ENCODE measurements around the gene C2CD3. TPM values are rescaled to one million over a fixed set of nuclear protein-coding genes. Genes with fewer than 3 reads are reported as not detected.
A peak's percentile ranks its signal among the peaks of the same experiment; 100 is the strongest.

Gene C2CD3
- total and polyA plus RNA-seq, 9 of the 15 experiments (the other 6 are each of a cell fraction or from before 2014, with no cell fraction given), result 4.4 to 20.2 (median 15.4) TPM

DNA sequence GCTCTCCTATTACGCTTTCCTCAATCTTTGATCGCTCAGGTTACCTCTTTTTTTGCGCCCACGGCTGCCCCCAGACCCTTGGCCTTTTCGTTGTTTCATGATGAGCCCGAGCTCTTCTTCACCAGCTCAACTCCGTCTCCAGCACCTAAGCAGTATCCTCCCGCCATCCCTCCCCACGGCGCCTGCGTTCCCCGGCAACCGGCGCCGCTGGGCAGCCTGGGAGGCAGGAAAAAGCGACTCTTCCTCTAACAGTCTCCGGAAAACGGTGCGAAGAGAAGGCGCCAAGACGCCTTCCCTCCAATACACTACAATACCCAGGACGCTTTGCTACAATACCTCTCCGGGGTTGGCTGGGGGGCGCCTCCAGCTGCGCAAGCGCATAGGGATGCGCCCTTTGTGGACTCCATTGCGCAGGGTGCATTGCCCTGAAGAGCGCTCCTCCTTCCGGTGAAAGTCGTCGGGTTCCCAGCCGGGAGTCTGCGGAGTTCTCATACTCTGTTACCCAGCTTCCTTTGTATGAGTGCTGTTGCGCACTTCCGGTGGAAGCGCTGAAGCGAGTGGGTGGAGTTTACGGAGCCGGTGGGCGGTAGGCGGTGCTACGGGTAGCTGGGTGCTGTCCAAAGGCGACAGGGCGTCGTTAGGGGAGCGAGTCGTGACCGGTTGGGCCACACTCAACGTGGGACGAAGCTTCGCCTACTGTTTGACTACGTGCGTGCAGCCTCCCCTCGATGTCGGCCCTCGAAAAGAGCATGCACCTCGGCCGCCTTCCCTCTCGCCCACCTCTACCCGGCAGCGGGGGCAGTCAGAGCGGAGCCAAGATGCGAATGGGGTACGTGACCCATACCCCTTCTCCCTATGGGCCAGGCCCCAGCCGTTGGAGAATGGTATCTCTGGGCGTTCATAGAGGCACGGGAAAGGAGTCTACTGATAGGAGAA is at the start of gene C2CD3, which contains the start of gene PPME1 (continued):
- TF ChIP-seq, protein P1, sequence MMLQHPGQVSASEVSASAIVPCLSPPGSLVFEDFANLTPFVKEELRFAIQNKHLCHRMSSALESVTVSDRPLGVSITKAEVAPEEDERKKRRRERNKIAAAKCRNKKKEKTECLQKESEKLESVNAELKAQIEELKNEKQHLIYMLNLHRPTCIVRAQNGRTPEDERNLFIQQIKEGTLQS (IDR thresholded peaks at IDR 0.05), result no peak
- TF ChIP-seq, protein P1 (CRISPR knock-in tag; conservative IDR thresholded peaks at IDR 0.05), result no peak; the same call in 1 of the 2 replicates
- TF ChIP-seq TAF9B (IDR thresholded peaks at IDR 0.05; ENCODE audit: partially characterized antibody), result peak; percentile 52
- TF ChIP-seq CBX3 (IDR thresholded peaks at IDR 0.05; ENCODE audit: borderline replicate concordance in 1 of 2, low read length in 2 of 2), result peak in 1 of 2 experiments; percentile 73; a peak in 2 of 3 replicates
- no peak for TF ChIP-seq HMGN3 (IDR thresholded peaks at IDR 0.05; ENCODE audit: borderline replicate concordance, extremely low read depth, insufficient read length, low read depth, low read length)
- TF ChIP-seq SUPT5H (IDR thresholded peaks at IDR 0.05), result peak; percentile 93
- TF ChIP-seq, protein P2, sequence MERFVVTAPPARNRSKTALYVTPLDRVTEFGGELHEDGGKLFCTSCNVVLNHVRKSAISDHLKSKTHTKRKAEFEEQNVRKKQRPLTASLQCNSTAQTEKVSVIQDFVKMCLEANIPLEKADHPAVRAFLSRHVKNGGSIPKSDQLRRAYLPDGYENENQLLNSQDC (CRISPR knock-in tag; IDR thresholded peaks at IDR 0.05), result no peak
- TF ChIP-seq ZBED1 (IDR thresholded peaks at IDR 0.05), result peak; percentile 86; the same call in 1 of the 2 replicates
- TF ChIP-seq CXXC5 (CRISPR knock-in tag; IDR thresholded peaks at IDR 0.05), result peak; percentile 82
- TF ChIP-seq BCOR (IDR thresholded peaks at IDR 0.05), result no peak
- no peak; the same call in 1 of the 2 replicates for TF ChIP-seq ZBTB9 (CRISPR knock-in tag; IDR thresholded peaks at IDR 0.05)
- no peak for TF ChIP-seq ZNF274 (IDR thresholded peaks at IDR 0.05; ENCODE audit: borderline replicate concordance, low read depth, low read length)
- TF ChIP-seq PHTF2 (CRISPR knock-in tag; IDR thresholded peaks at IDR 0.05), result no peak
- TF ChIP-seq MAFK (IDR thresholded peaks at IDR 0.05; ENCODE audit: low read length), result no peak
- no peak for TF ChIP-seq ZFP30 (CRISPR knock-in tag; IDR thresholded peaks at IDR 0.05; ENCODE audit: borderline replicate concordance)
- TF ChIP-seq HOMEZ (CRISPR knock-in tag; IDR thresholded peaks at IDR 0.05), result no peak
- TF ChIP-seq NFE2 (IDR thresholded peaks at IDR 0.05; ENCODE audit: low read depth), result no peak
- TF ChIP-seq, protein P3, sequence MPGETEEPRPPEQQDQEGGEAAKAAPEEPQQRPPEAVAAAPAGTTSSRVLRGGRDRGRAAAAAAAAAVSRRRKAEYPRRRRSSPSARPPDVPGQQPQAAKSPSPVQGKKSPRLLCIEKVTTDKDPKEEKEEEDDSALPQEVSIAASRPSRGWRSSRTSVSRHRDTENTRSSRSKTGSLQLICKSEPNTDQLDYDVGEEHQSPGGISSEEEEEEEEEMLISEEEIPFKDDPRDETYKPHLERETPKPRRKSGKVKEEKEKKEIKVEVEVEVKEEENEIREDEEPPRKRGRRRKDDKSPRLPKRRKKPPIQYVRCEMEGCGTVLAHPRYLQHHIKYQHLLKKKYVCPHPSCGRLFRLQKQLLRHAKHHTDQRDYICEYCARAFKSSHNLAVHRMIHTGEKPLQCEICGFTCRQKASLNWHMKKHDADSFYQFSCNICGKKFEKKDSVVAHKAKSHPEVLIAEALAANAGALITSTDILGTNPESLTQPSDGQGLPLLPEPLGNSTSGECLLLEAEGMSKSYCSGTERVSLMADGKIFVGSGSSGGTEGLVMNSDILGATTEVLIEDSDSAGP (CRISPR knock-in tag; IDR thresholded peaks at IDR 0.05), result no peak
- peak; percentile 80 for TF ChIP-seq CTBP1 (IDR thresholded peaks at IDR 0.05; ENCODE audit: borderline replicate concordance)
- TF ChIP-seq MAFG (tag; conservative IDR thresholded peaks at IDR 0.05), result no peak
- TF ChIP-seq, protein P4, sequence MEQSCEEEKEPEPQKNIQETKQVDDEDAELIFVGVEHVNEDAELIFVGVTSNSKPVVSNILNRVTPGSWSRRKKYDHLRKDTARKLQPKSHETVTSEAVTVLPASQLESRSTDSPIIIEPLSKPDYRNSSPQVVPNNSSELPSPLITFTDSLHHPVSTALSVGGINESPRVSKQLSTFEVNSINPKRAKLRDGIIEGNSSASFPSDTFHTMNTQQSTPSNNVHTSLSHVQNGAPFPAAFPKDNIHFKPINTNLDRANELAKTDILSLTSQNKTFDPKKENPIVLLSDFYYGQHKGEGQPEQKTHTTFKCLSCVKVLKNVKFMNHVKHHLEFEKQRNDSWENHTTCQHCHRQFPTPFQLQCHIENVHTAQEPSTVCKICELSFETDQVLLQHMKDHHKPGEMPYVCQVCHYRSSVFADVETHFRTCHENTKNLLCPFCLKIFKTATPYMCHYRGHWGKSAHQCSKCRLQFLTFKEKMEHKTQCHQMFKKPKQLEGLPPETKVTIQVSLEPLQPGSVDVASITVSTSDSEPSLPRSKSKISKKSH (CRISPR knock-in tag; IDR thresholded peaks at IDR 0.05), result no peak
